PFSK-1 (cell line): ENCODE data around the gene MSMP.

Experiments used
- POLR2AphosphoS5 ChIP-seq: IDR thresholded peaks from 2 replicates; pipeline ENCODE4 v1.6.1; 2012; ENCODE audit warnings: low read depth, mild to moderate bottlenecking, control low read depth, low read length, moderate library complexity
- REST ChIP-seq, 2 experiments: IDR thresholded peaks; 2 replicates each; pipeline versions ENCODE4 v1.6.1 to v1.8.0; 2011 to 2012; ENCODE audit warnings: low read depth in 2 of 2, low read length in 2 of 2, control low read depth in 1 of 2, inconsistent platforms in 1 of 2, mild to moderate bottlenecking in 1 of 2, moderate library complexity in 1 of 2; ENCODE audit not compliant: insufficient read depth in 1 of 2
- SIN3A ChIP-seq: IDR thresholded peaks from 2 replicates; pipeline ENCODE4 v1.6.1; 2012; ENCODE audit warnings: mild to moderate bottlenecking, low read length, moderate library complexity, borderline replicate concordance; ENCODE audit not compliant: insufficient read depth

GRCh38 chr9:35705372-35705771 lies 48.7 kb downstream of the MSMP start:
- TF ChIP-seq SIN3A: no peak
- no peak for TF ChIP-seq POLR2AphosphoS5
- TF ChIP-seq REST (IDR thresholded peaks at IDR 0.05; ENCODE audit: insufficient read depth in 1 of 2, low read depth in 2 of 2, low read length in 2 of 2): no peak
